GM19324 (cell line): ENCODE results near the gene CDC34.

Source experiments
- ATAC-seq: cut with Tn5 transposase; IDR thresholded peaks from one replicate; pipeline ENCODE4 v1.9.1; 2021; ENCODE audit warnings: mild to moderate bottlenecking, moderate library complexity; ENCODE audit not compliant: unreplicated experiment, low FRiP score

Gene CDC34

GRCh38 chr19:571566-571974, 40.0 kb downstream of the CDC34 start:
- ATAC-seq = no peak

- ATAC-seq = peak; percentile 88
Observed at GRCh38 chr19:572140-572742, 40.7 kb downstream of the CDC34 start, which contains the start of gene BSG. BSG (plus strand) TSS chr19:572596; CDS start chr19:572635, 39 bp downstream.

DNA sequence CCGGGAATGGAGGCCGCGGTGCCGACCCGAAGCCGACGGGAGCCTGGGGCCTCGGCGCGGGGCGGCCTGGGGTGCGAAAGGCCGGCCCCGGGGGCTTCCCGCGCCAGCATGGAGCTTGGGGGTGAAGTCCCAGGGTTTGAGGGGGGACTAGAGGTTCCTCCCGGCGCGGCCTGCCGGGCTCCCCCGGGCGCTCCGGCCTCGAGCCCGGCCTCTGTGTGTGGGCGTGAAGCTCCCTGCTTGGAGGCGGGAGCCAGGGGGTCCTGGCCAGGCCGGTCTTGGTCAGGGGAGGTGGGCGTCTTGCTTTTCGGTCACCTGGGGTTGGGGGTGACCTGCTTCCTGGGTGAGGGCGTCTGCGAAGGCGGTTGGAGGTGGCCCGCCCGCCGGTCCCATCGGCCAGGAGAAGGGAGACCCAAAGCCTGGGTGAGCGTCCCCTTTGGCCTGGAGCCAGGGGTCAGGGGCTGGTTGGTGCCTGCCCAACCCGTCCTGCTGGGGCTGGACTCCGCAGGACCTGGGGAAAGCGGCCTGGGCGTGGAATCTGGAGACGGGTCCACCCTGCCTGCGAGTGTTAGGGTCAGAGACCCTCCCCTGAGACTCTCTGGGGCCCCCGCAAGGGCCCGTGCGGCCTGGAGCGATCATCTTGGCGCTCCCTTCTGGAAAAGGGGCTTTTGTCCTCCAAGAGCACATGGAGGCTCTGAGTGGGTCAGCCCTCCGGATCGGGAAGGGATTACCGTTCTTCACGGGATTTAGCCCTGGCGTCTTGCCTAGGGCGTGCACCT, 41.4 kb downstream of the CDC34 start:
- ATAC-seq = peak; percentile 40

GRCh38 chr19:573519-573825, 41.9 kb downstream of the CDC34 start:
- no peak for ATAC-seq

- ATAC-seq = no peak
Observed at GRCh38 chr19:574658-575526, 43.3 kb downstream of the CDC34 start.

- ATAC-seq = no peak
Observed at GRCh38 chr19:575527-576506, 44.3 kb downstream of the CDC34 start.

- no peak for ATAC-seq
Observed at GRCh38 chr19:576768-577438, 45.3 kb downstream of the CDC34 start.

GRCh38 chr19:577439-578392, 46.2 kb downstream of the CDC34 start:
- ATAC-seq = no peak

GRCh38 chr19:579111-579841, 47.7 kb downstream of the CDC34 start:
- ATAC-seq = no peak

DNA sequence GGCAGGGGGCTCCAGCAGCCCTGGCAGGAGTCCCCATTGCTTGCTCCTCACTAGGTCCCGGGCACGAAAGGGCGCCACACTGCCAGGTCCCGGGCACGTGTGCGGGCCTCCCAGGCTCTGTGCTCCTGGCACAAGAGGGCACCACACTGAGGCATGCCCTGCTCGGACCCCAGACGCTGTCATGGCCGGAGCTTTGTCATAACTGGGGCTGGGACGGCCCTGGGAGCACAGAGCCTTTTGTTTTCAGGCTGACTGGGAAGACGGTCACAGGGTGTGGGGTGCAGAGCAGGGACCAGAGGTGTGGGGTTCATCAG, 48.2 kb downstream of the CDC34 start:
- no peak for ATAC-seq

DNA sequence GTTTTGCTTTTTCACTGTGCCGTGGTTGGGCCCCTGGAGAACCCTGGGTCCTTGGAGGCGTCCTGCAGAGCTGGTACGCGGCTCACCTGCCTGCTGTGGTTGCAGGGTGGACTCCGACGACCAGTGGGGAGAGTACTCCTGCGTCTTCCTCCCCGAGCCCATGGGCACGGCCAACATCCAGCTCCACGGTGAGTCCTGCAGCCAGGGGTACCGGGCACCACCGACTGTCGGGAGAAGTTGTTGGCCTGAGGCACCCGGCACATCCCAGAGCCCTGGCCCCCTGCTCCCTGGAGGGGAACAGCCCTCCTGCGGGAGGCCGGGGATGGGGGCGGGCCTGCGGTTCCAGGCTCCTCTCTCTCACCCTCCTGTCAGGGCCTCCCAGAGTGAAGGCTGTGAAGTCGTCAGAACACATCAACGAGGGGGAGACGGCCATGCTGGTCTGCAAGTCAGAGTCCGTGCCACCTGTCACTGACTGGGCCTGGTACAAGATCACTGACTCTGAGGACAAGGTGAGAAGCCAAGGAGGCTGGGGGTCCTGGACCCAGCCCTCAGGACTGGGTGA, 48.8 kb downstream of the CDC34 start:
- no peak for ATAC-seq

GRCh38 chr19:581399-582111, 50.0 kb downstream of the CDC34 start:
- ATAC-seq = no peak

DNA sequence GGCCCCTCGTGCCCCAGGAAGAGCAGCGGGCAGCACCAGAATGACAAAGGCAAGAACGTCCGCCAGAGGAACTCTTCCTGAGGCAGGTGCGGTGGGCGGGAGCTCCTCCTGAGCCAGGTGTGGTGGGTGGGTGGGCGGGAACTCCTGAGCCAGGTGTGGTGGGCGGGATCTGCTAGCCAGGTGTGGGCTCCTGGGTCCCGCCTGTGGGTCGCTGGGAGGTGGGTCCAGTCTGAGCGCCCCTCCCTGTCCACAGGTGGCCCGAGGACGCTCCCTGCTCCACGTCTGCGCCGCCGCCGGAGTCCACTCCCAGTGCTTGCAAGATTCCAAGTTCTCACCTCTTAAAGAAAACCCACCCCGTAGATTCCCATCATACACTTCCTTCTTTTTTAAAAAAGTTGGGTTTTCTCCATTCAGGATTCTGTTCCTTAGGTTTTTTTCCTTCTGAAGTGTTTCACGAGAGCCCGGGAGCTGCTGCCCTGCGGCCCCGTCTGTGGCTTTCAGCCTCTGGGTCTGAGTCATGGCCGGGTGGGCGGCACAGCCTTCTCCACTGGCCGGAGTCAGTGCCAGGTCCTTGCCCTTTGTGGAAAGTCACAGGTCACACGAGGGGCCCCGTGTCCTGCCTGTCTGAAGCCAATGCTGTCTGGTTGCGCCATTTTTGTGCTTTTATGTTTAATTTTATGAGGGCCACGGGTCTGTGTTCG, 51.1 kb downstream of the CDC34 start:
- no peak for ATAC-seq

DNA sequence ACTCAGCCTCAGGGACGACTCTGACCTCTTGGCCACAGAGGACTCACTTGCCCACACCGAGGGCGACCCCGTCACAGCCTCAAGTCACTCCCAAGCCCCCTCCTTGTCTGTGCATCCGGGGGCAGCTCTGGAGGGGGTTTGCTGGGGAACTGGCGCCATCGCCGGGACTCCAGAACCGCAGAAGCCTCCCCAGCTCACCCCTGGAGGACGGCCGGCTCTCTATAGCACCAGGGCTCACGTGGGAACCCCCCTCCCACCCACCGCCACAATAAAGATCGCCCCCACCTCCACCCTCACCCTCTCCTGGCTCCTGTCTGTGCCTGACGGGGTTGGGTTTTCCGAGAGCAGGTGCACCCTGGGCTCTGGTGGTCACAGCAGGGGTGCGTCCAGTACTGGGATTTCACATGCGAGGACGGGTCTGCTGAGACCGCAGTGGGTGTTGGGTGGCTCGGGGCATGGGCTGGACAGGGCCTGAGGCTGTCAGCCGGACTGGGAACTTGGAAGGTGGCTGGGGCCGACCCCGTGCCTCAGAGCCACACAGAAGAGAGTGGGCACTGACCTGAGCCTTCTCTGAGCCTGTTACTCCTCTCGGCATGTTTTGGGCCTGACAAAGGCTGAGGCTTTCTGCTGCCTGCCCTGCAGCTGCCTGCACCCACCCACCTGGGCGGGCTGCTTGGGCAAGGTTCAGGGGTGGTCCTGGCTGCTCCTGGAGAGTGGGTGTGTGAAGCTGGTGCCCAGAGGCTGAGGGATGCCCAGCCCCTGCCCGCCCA, 51.8 kb downstream of the CDC34 start:
- ATAC-seq = no peak

GRCh38 chr19:583968-584239, 52.3 kb downstream of the CDC34 start:
- ATAC-seq = no peak
